ENCODE measurements around the gene ODAD3. TPM values are rescaled to one million over a fixed set of nuclear protein-coding genes. Genes with fewer than 3 reads are reported as not detected.

ODAD3 gene
- total and polyA plus RNA-seq, 2 of the 13 experiments (the other 11 are each of a cell fraction or from before 2014, with no cell fraction given): 0.04 to 0.08 TPM

- TF ChIP-seq ATF4 (CRISPR knock-in tag; IDR thresholded peaks at IDR 0.05) (0 out of 4 replicates have a peak, but pooled peaks of 1 of the 2 experiments have one; percentile 40), SKI (IDR thresholded peaks at IDR 0.05; ENCODE audit: partially characterized antibody) (no peak), ZNF234 (CRISPR knock-in tag; conservative IDR thresholded peaks at IDR 0.05) (no peak), AGO2 (optimal IDR thresholded peaks at IDR 0.05; ENCODE audit: low read depth, low read length) (peak; percentile 67), JUND (CRISPR knock-in tag; IDR thresholded peaks at IDR 0.05) (no peak), TOE1 (CRISPR knock-in tag; IDR thresholded peaks at IDR 0.05) (no peak), ZFP90 (CRISPR knock-in tag; IDR thresholded peaks at IDR 0.05; ENCODE audit: borderline replicate concordance) (no peak), ZZZ3 (CRISPR knock-in tag; IDR thresholded peaks at IDR 0.05; ENCODE audit: borderline replicate concordance) (0 out of 2 replicates have a peak, but pooled peaks have one; percentile 57), SNAPC2 (CRISPR knock-in tag; IDR thresholded peaks at IDR 0.05) (0 out of 2 replicates have a peak, but pooled peaks have one; percentile 37), NKX3-1 (CRISPR knock-in tag; IDR thresholded peaks at IDR 0.05) (peak; percentile 24; the same call in 1 of the 2 replicates), ZMYM4 (CRISPR knock-in tag; IDR thresholded peaks at IDR 0.05) (peak; percentile 70; the same call in 1 of the 2 replicates), FOXA1 (IDR thresholded peaks at IDR 0.05) (no peak), FOXA1 (CRISPR knock-in tag; IDR thresholded peaks at IDR 0.05) (0 out of 2 replicates have a peak, but pooled peaks have one; percentile 17), ZNF282 (IDR thresholded peaks at IDR 0.05; ENCODE audit: partially characterized antibody) (no peak), SMAD3 (CRISPR knock-in tag; IDR thresholded peaks at IDR 0.05) (peak; percentile 68), EHMT2 (IDR thresholded peaks at IDR 0.05; ENCODE audit: borderline replicate concordance, low read depth, low read length) (peak; percentile 23; the same call in 1 of the 2 replicates), HHEX (CRISPR knock-in tag; IDR thresholded peaks at IDR 0.05) (no peak), CCDC6 (CRISPR knock-in tag; IDR thresholded peaks at IDR 0.05) (no peak), ZNF776 (CRISPR knock-in tag; IDR thresholded peaks at IDR 0.05) (no peak), YEATS4 (CRISPR knock-in tag; IDR thresholded peaks at IDR 0.05; ENCODE audit: borderline replicate concordance) (peak; percentile 75), JARID2 (CRISPR knock-in tag; IDR thresholded peaks at IDR 0.05; ENCODE audit: insufficient replicate concordance) (no peak), SSRP1 (CRISPR knock-in tag; IDR thresholded peaks at IDR 0.05) (no peak), ZNF296 (CRISPR knock-in tag; conservative IDR thresholded peaks at IDR 0.05) (no peak), FOXK1 (CRISPR knock-in tag; IDR thresholded peaks at IDR 0.05; ENCODE audit: borderline replicate concordance, low read depth) (peak; percentile 74; the same call in 1 of the 2 replicates), FOXC1 (CRISPR knock-in tag; IDR thresholded peaks at IDR 0.05; ENCODE audit: borderline replicate concordance) (peak; percentile 78; the same call in 1 of the 2 replicates)
- TF ChIP-seq, protein P1, sequence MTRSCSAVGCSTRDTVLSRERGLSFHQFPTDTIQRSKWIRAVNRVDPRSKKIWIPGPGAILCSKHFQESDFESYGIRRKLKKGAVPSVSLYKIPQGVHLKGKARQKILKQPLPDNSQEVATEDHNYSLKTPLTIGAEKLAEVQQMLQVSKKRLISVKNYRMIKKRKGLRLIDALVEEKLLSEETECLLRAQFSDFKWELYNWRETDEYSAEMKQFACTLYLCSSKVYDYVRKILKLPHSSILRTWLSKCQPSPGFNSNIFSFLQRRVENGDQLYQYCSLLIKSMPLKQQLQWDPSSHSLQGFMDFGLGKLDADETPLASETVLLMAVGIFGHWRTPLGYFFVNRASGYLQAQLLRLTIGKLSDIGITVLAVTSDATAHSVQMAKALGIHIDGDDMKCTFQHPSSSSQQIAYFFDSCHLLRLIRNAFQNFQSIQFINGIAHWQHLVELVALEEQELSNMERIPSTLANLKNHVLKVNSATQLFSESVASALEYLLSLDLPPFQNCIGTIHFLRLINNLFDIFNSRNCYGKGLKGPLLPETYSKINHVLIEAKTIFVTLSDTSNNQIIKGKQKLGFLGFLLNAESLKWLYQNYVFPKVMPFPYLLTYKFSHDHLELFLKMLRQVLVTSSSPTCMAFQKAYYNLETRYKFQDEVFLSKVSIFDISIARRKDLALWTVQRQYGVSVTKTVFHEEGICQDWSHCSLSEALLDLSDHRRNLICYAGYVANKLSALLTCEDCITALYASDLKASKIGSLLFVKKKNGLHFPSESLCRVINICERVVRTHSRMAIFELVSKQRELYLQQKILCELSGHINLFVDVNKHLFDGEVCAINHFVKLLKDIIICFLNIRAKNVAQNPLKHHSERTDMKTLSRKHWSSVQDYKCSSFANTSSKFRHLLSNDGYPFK (CRISPR knock-in tag; IDR thresholded peaks at IDR 0.05; ENCODE audit: borderline replicate concordance): peak; percentile 71; the same call in 1 of the 2 replicates
- TF ChIP-seq, protein P2, sequence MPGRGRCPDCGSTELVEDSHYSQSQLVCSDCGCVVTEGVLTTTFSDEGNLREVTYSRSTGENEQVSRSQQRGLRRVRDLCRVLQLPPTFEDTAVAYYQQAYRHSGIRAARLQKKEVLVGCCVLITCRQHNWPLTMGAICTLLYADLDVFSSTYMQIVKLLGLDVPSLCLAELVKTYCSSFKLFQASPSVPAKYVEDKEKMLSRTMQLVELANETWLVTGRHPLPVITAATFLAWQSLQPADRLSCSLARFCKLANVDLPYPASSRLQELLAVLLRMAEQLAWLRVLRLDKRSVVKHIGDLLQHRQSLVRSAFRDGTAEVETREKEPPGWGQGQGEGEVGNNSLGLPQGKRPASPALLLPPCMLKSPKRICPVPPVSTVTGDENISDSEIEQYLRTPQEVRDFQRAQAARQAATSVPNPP (CRISPR knock-in tag; IDR thresholded peaks at IDR 0.05): peak; percentile 75; the same call in 1 of the 2 replicates
Measured at GRCh38 chr19:11374433-11375142, 60.3 kb downstream of the ODAD3 start, which contains the start of gene SWSAP1 (continued).
